T-cell (primary cell): ENCODE measurements around the gene C5orf58. TPM values are rescaled to one million over a fixed set of nuclear protein-coding genes. Genes with fewer than 3 reads are reported as not detected.
"Not testable (repeated sequence)": the region's sequence is repeated elsewhere in the genome, so short reads cannot be mapped to it uniquely, and the experiment has no call there.

Experiments
- ATAC-seq, 4 experiments: fragments of 200-7000 bp in 3 of 4; fragments of 150-1000 bp in 1 of 4; cut with Tn5 transposase; replicated peaks in 1 of 4; 1 replicate in 3 of 4; 2 replicates in 1 of 4; pipeline ENCODE4 v1.10.0; 2021; ENCODE audit warnings: moderate library complexity in 3 of 4, mild to moderate bottlenecking in 2 of 4, moderate number of reproducible peaks in 1 of 4
- CTCF ChIA-PET, 2 donors: fragments of 300-600 bp; sonication (Branson Sonifier 250); formaldehyde crosslinking; loops; one replicate each; lab custom pipeline; 2022; ENCODE audit warnings: antibody characterized with exemption in 2 of 2; lab: Charles Lee
- POLR2A ChIA-PET, 2 donors: fragments of 300-600 bp; sonication (Branson Sonifier 250); formaldehyde crosslinking; loops; one replicate each; lab custom pipeline; 2022; ENCODE audit warnings: antibody characterized with exemption in 2 of 2; lab: Charles Lee
- DNase-seq, 35 experiments: peaks; one replicate each; pipeline versions ENCODE4 v3.0.0 to v3.0.0-alpha.2; 2013 to 2023
- H3K27ac ChIP-seq: one replicate; pipeline ENCODE4 v1.5.1; 2013; ENCODE audit warnings: low read length
- H3K27me3 ChIP-seq, 2 experiments: replicated peaks in 1 of 2; 1 replicate in 1 of 2; 2 replicates in 1 of 2; pipeline versions ENCODE4 v1.6.1 to v1.7.0; 2013; ENCODE audit warnings: low read length in 1 of 2, mixed read lengths in 1 of 2; ENCODE audit not compliant: control insufficient read depth in 2 of 2, insufficient read depth in 2 of 2; ENCODE audit errors: extremely low read depth in 1 of 2
- H3K36me3 ChIP-seq, 2 donors: 1 replicate in 1 of 2; 2 replicates in 1 of 2; pipeline versions ENCODE4 v1.6.1 to v1.7.0; 2013; ENCODE audit warnings: low read length in 1 of 2; ENCODE audit not compliant: control insufficient read depth in 2 of 2, insufficient read depth in 1 of 2; ENCODE audit errors: extremely low read depth in 1 of 2
- H3K4me1 ChIP-seq, 2 experiments: 1 replicate in 1 of 2; 2 replicates in 1 of 2; pipeline versions ENCODE4 v1.6.1 to v1.7.0; 2013; ENCODE audit warnings: low read length in 2 of 2, mixed read lengths in 1 of 2; ENCODE audit not compliant: insufficient read depth in 2 of 2, control insufficient read depth in 1 of 2; ENCODE audit errors: extremely low read depth in 1 of 2
- H3K4me3 ChIP-seq, 2 donors: 1 replicate in 1 of 2; 2 replicates in 1 of 2; pipeline versions ENCODE4 v1.5.1 to v1.7.0; 2013; ENCODE audit warnings: mild to moderate bottlenecking in 2 of 2, low read length in 1 of 2, moderate library complexity in 1 of 2; ENCODE audit not compliant: control insufficient read depth in 1 of 2; ENCODE audit errors: extremely low read depth in 1 of 2
- H3K9me3 ChIP-seq: 2 replicates; pipeline ENCODE4 v1.7.0; 2013
- H3K27ac Mint-ChIP-seq, 2 donors: one replicate each; pipeline ENCODE4 v1.8.0; 2020 to 2021; ENCODE audit warnings: mild to moderate bottlenecking in 2 of 2, mixed read lengths in 2 of 2
- H3K27me3 Mint-ChIP-seq, 2 donors: one replicate each; pipeline ENCODE4 v1.8.0; 2021 to 2022; ENCODE audit warnings: mixed read lengths in 2 of 2
- H3K36me3 Mint-ChIP-seq: one replicate; pipeline ENCODE4 v1.8.0; 2021; ENCODE audit warnings: mixed read lengths
- H3K4me1 Mint-ChIP-seq, 3 donors: one replicate each; pipeline ENCODE4 v1.8.0; 2020 to 2022; ENCODE audit warnings: mixed read lengths in 3 of 3, mild to moderate bottlenecking in 1 of 3
- H3K4me3 Mint-ChIP-seq, 3 donors: one replicate each; pipeline ENCODE4 v1.8.0; 2020 to 2022; ENCODE audit warnings: mild to moderate bottlenecking in 3 of 3, mixed read lengths in 3 of 3, moderate library complexity in 3 of 3
- H3K9me3 Mint-ChIP-seq, 3 donors: one replicate each; pipeline ENCODE4 v1.8.0; 2020 to 2022; ENCODE audit warnings: mixed read lengths in 3 of 3
- whole genome bisulfite sequencing: methylation state at CpG from one replicate; pipeline ENCODE4 v1.1.5; 2013; ENCODE audit warnings: missing lambda C conversion rate; ENCODE audit not compliant: insufficient coverage; 5-methylcytosine and 5-hydroxymethylcytosine counted together
- total RNA-seq, 35 experiments: library from RNA in 6 of 35; stranded (reverse) in 6 of 35; fragments of 120-200 nt in 1 of 35; gene quantifications; one replicate each; pipeline versions ENCODE4 v1.2.1 to v1.2.4 and lab custom pipeline; 2013 to 2026

The C5orf58 gene
- total RNA-seq, 5 donors from 2014 or later (not counting 1 experiment from before 2014, with no cell fraction given), result not detected

GRCh38 chr5:170238456-170239196, 5.8 kb downstream of the C5orf58 start:
- H3K27me3 Mint-ChIP-seq, result no peaks in the 10 kb centered on the region
- no CpG with 5 or more reads among the region's 1 CpG for WGBS
- H3K9me3 ChIP-seq, result no peaks in the 10 kb centered on the region
- ATAC-seq, result no peak
- H3K36me3 Mint-ChIP-seq, result no peaks in the 10 kb centered on the region
- ChIA-PET CTCF (interaction anchor here (1.0 to 1.4 kb wide), 3 partner anchors 13 to 100 kb away, joined by 3 to 7 read pairs (median 4); no protein-coding TSS in a partner anchor), POLR2A (interaction anchor here (0.6 to 1.0 kb wide), 6 partner anchors 30 to 178 kb away, joined by 3 to 6 read pairs (median 4); no protein-coding TSS in a partner anchor)
- peak overlapping the region; percentile 40 to 55 for H3K27ac Mint-ChIP-seq
- no peak overlapping the region for H3K27ac ChIP-seq
- no peak overlapping the region for H3K4me3 Mint-ChIP-seq
- H3K4me1 ChIP-seq, result no peaks in the 10 kb centered on the region
- H3K9me3 Mint-ChIP-seq, result no peaks in the 10 kb centered on the region
- no peaks in the 10 kb centered on the region for H3K36me3 ChIP-seq
- H3K4me3 ChIP-seq, result no peak overlapping the region
- peaks cover 3 to 26% (median 6%) of the 10 kb centered on the region in 3 donors for H3K4me1 Mint-ChIP-seq
- no peak for DNase-seq
- H3K27me3 ChIP-seq, result no peaks in the 10 kb centered on the region

DNA sequence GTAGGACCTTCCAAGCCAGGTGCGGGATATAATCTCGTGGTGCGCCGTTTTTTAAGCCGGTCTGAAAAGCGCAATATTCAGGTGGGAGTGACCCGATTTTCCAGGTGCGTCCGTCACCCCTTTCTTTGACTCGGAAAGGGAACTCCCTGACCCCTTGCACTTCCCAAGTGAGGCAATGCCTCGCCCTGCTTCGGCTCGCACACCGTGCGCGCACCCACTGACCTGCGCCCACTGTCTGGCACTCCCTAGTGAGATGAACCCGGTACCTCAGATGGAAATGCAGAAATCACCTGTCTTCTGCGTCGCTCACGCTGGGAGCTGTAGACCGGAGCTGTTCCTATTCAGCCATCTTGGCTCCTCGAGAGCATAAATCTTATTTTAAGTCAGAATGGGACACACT, 12.7 kb downstream of the C5orf58 start:
- H3K9me3 ChIP-seq, H3K27ac ChIP-seq, H3K27me3 ChIP-seq, H3K27ac Mint-ChIP-seq, H3K9me3 Mint-ChIP-seq, H3K4me3 ChIP-seq, CTCF ChIA-PET, H3K4me1 ChIP-seq, DNase-seq, H3K27me3 Mint-ChIP-seq, ATAC-seq: not testable (repeated sequence)
- H3K36me3 ChIP-seq, result peaks cover 22 to 47% of the 10 kb centered on the region in 2 donors
- WGBS, result no CpG with 5 or more reads among the region's 23 CpGs
- POLR2A ChIA-PET, result interaction anchor here in 1 of 2 donors (1.0 kb wide), 1 partner anchor 24 kb away, joined by 3 read pairs; no protein-coding TSS in a partner anchor
- H3K36me3 Mint-ChIP-seq, result peaks cover 50% of the 10 kb centered on the region
- H3K4me3 Mint-ChIP-seq, result peak overlapping the region in 1 of 3 donors; percentile 3
- H3K4me1 Mint-ChIP-seq, result peaks cover 7 to 20% (median 11%) of the 10 kb centered on the region in 3 donors

GRCh38 chr5:170246126-170246870, 13.5 kb downstream of the C5orf58 start:
- peaks cover 22 to 55% of the 10 kb centered on the region in 2 donors for H3K36me3 ChIP-seq
- ChIA-PET POLR2A (interaction anchor here (0.6 to 1.2 kb wide), 5 partner anchors 15 to 1128 kb away, joined by 3 to 5 read pairs (median 3); no protein-coding TSS in a partner anchor), CTCF (no interaction called here)
- no peak overlapping the region for H3K4me3 ChIP-seq
- no peak overlapping the region for H3K27ac ChIP-seq
- Mint-ChIP-seq H3K9me3 (peaks cover 0 to 5% (median 2%) of the 10 kb centered on the region in 3 donors), H3K27ac (peak overlapping the region; percentile 37 to 49), H3K4me1 (peaks cover 10 to 26% (median 11%) of the 10 kb centered on the region in 3 donors), H3K27me3 (no peaks in the 10 kb centered on the region), H3K36me3 (peaks cover 58% of the 10 kb centered on the region), H3K4me3 (no peak overlapping the region)
- no peaks in the 10 kb centered on the region for H3K9me3 ChIP-seq
- no peak for DNase-seq
- WGBS, result 92% methylated on average over 2 of the region's 4 CpGs
- H3K4me1 ChIP-seq, result peaks cover 0 to 4% of the 10 kb centered on the region in 2 experiments
- no peak for ATAC-seq
- no peaks in the 10 kb centered on the region for H3K27me3 ChIP-seq

DNA sequence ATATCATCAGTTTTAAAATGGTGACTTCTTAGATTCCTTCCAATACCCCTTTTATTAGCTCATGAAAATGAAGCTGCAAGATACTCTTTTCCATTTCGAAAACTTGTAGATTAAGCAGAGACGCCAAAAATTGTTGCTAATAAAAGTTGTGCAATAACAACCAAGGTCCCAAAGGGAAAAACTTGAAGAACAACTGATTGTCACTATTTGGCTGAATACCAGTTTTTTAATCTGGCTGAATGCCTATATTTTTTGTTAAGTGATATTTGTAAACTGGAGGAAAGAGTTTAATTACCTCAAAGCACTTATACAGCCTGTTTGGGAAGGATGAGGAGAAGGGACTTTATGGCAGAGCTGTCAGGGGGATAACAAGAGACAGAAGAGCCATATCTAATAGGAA, 14.6 kb downstream of the C5orf58 start:
- no peak for ATAC-seq
- H3K27me3 Mint-ChIP-seq, result no peaks in the 10 kb centered on the region
- peaks cover 10 to 33% (median 11%) of the 10 kb centered on the region in 3 donors for H3K4me1 Mint-ChIP-seq
- POLR2A ChIA-PET, result interaction anchor here (0.6 to 1.2 kb wide), 2 partner anchors 14 to 15 kb away, joined by 3 to 5 read pairs; no protein-coding TSS in a partner anchor
- H3K4me1 ChIP-seq, result peaks cover 0 to 4% of the 10 kb centered on the region in 2 experiments
- no peak overlapping the region for H3K4me3 Mint-ChIP-seq
- CTCF ChIA-PET, result no interaction called here
- H3K36me3 ChIP-seq, result peaks cover 22 to 66% of the 10 kb centered on the region in 2 donors
- peak overlapping the region in 1 of 2 donors; percentile 31 for H3K27ac Mint-ChIP-seq
- H3K27ac ChIP-seq, result no peak overlapping the region
- no peak overlapping the region for H3K4me3 ChIP-seq
- H3K9me3 Mint-ChIP-seq, result peaks cover 0 to 5% (median 2%) of the 10 kb centered on the region in 3 donors
- H3K27me3 ChIP-seq, result no peaks in the 10 kb centered on the region
- H3K36me3 Mint-ChIP-seq, result peaks cover 69% of the 10 kb centered on the region
- DNase-seq, result no peak
- no peaks in the 10 kb centered on the region for H3K9me3 ChIP-seq
- WGBS, result 90% methylated on average over 2 of the region's 2 CpGs

GRCh38 chr5:170248172-170248930, 15.6 kb downstream of the C5orf58 start:
- ATAC-seq (no peak), DNase-seq (no peak)
- Histone ChIP-seq H3K36me3 (peaks cover 22 to 76% of the 10 kb centered on the region in 2 donors), H3K27me3 (no peaks in the 10 kb centered on the region), H3K4me3 (no peak overlapping the region), H3K27ac (no peak overlapping the region), H3K4me1 (peaks cover 0 to 4% of the 10 kb centered on the region in 2 experiments), H3K9me3 (no peaks in the 10 kb centered on the region)
- Mint-ChIP-seq H3K27ac (peak overlapping the region; percentile 41 to 84), H3K36me3 (peaks cover 73% of the 10 kb centered on the region), H3K4me1 (peaks cover 12 to 36% (median 15%) of the 10 kb centered on the region in 3 donors), H3K4me3 (no peak overlapping the region), H3K9me3 (peaks cover 0 to 5% (median 2%) of the 10 kb centered on the region in 3 donors), H3K27me3 (no peaks in the 10 kb centered on the region)
- ChIA-PET CTCF (no interaction called here), POLR2A (no interaction called here)
- 78% methylated on average over 5 of the region's 6 CpGs for WGBS

- CTCF ChIA-PET, ATAC-seq, H3K9me3 ChIP-seq, H3K27me3 Mint-ChIP-seq, H3K27me3 ChIP-seq, H3K27ac ChIP-seq, DNase-seq, H3K9me3 Mint-ChIP-seq, POLR2A ChIA-PET, H3K4me3 Mint-ChIP-seq, H3K4me3 ChIP-seq, H3K4me1 ChIP-seq: not testable (repeated sequence)
- H3K27ac Mint-ChIP-seq, result peak overlapping the region; percentile 41 to 84
- peaks cover 74% of the 10 kb centered on the region for H3K36me3 Mint-ChIP-seq
- peaks cover 17 to 41% (median 20%) of the 10 kb centered on the region in 3 donors for H3K4me1 Mint-ChIP-seq
- no CpG with 5 or more reads among the region's 4 CpGs for WGBS
- peaks cover 22 to 81% of the 10 kb centered on the region in 2 donors for H3K36me3 ChIP-seq
Measured at GRCh38 chr5:170248931-170249227, 16.1 kb downstream of the C5orf58 start.
